WTC11 (cell line): ENCODE measurements around the gene MED27. TPM values are rescaled to one million over a fixed set of nuclear protein-coding genes. Genes with fewer than 3 reads are reported as not detected.

Experiments used
- ATAC-seq: fragments of 200-7000 bp; cut with Tn5 transposase; 2 replicates; pipeline ENCODE4 v1.10.0; 2021; ENCODE audit warnings: mild to moderate bottlenecking, moderate library complexity
- CTCF ChIA-PET: fragments of 300-600 bp; sonication (Branson Sonifier 250); formaldehyde crosslinking; loops from one replicate; lab custom pipeline; 2021; ENCODE audit warnings: antibody characterized with exemption; lab: Charles Lee
- POLR2A ChIA-PET: fragments of 350-600 bp; sonication (Branson Sonifier 250); formaldehyde crosslinking; loops from one replicate; lab custom pipeline; 2021; ENCODE audit warnings: antibody characterized with exemption; lab: Charles Lee
- DNase-seq: peaks from one replicate; pipeline ENCODE4 v3.0.0; 2021; ENCODE audit warnings: low spot score
- H3K27ac Mint-ChIP-seq: 2 replicates; pipeline ENCODE4 v1.8.0; 2021; ENCODE audit warnings: mixed read lengths
- H3K27me3 Mint-ChIP-seq: 2 replicates; pipeline ENCODE4 v1.8.0; 2021; ENCODE audit warnings: low read depth, mild to moderate bottlenecking, moderate library complexity, mixed read lengths
- H3K36me3 Mint-ChIP-seq: 2 replicates; pipeline ENCODE4 v1.8.0; 2021; ENCODE audit warnings: mixed read lengths
- H3K4me1 Mint-ChIP-seq: 2 replicates; pipeline ENCODE4 v1.8.0; 2022; ENCODE audit warnings: mixed read lengths
- H3K4me3 Mint-ChIP-seq: 2 replicates; pipeline ENCODE4 v1.8.0; 2021; ENCODE audit warnings: mild to moderate bottlenecking, moderate library complexity, mixed read lengths
- H3K9me3 Mint-ChIP-seq: 2 replicates; pipeline ENCODE4 v1.8.0; 2021; ENCODE audit warnings: mixed read lengths
- ARID4B ChIP-seq: sonication (generic); formaldehyde crosslinking; IDR thresholded peaks from 2 replicates; pipeline ENCODE4 v1.8.0; 2023; ENCODE audit warnings: missing genetic modification reagents, mild to moderate bottlenecking, borderline replicate concordance
- CDX4 ChIP-seq: fragments of 250-450 bp; sonication (Bioruptor Pico); IDR thresholded peaks from 2 replicates; pipeline ENCODE4 v1.9.0; 2021; ENCODE audit warnings: moderate library complexity, mild to moderate bottlenecking, inconsistent platforms, borderline replicate concordance
- E2F1 ChIP-seq: sonication (generic); formaldehyde crosslinking; IDR thresholded peaks from 2 replicates; pipeline ENCODE4 v1.8.0; 2022; ENCODE audit warnings: mild to moderate bottlenecking, missing genetic modification reagents
- ELF4 ChIP-seq: sonication (generic); formaldehyde crosslinking; IDR thresholded peaks from 2 replicates; pipeline ENCODE4 v1.8.1; 2022; ENCODE audit warnings: low read depth, mild to moderate bottlenecking, moderate library complexity, missing genetic modification reagents
- ESRRA ChIP-seq: sonication (generic); formaldehyde crosslinking; IDR thresholded peaks from 2 replicates; pipeline ENCODE4 v1.8.1; 2022; ENCODE audit warnings: mild to moderate bottlenecking, missing genetic modification reagents, borderline replicate concordance
- FOXP1 ChIP-seq: sonication (generic); formaldehyde crosslinking; IDR thresholded peaks from 2 replicates; pipeline ENCODE4 v1.8.0; 2022; ENCODE audit warnings: missing genetic modification reagents, mild to moderate bottlenecking, moderate library complexity, borderline replicate concordance
- GRHL2 ChIP-seq: fragments of 250-450 bp; sonication (Bioruptor Pico); IDR thresholded peaks from 2 replicates; pipeline ENCODE4 v1.8.0; 2022; ENCODE audit warnings: mild to moderate bottlenecking, moderate library complexity; ENCODE audit not compliant: insufficient replicate concordance, severe bottlenecking
- GTF2I ChIP-seq: fragments of 250-450 bp; sonication (Bioruptor Pico); conservative IDR thresholded peaks from 2 replicates; pipeline ENCODE4 v1.4.0; 2021; ENCODE audit warnings: mild to moderate bottlenecking
- IRF2 ChIP-seq: sonication (generic); formaldehyde crosslinking; IDR thresholded peaks from 2 replicates; pipeline ENCODE4 v1.8.0; 2022; ENCODE audit warnings: low read depth, missing genetic modification reagents, borderline replicate concordance
- KAT7 ChIP-seq: sonication (generic); formaldehyde crosslinking; IDR thresholded peaks from 2 replicates; pipeline ENCODE4 v1.8.1; 2023; ENCODE audit warnings: missing genetic modification reagents, mild to moderate bottlenecking, borderline replicate concordance
- MYBL2 ChIP-seq: sonication (generic); formaldehyde crosslinking; IDR thresholded peaks from 2 replicates; pipeline ENCODE4 v1.8.1; 2023; ENCODE audit warnings: mild to moderate bottlenecking, moderate library complexity, missing genetic modification reagents
- NFATC4 ChIP-seq: fragments of 250-450 bp; sonication (Bioruptor Pico); IDR thresholded peaks from 2 replicates; pipeline ENCODE4 v1.9.0; 2021; ENCODE audit warnings: mild to moderate bottlenecking
- NFYB ChIP-seq: sonication (generic); formaldehyde crosslinking; conservative IDR thresholded peaks from 2 replicates; pipeline ENCODE4 v1.8.0; 2022; ENCODE audit warnings: low read depth, missing genetic modification reagents
- PRRX2 ChIP-seq: fragments of 250-450 bp; sonication (Bioruptor Pico); IDR thresholded peaks from 2 replicates; pipeline ENCODE4 v1.8.0; 2021; ENCODE audit warnings: mild to moderate bottlenecking
- RELA ChIP-seq: sonication (generic); formaldehyde crosslinking; IDR thresholded peaks from 2 replicates; pipeline ENCODE4 v1.8.1; 2022; ENCODE audit warnings: missing genetic modification reagents, mild to moderate bottlenecking, borderline replicate concordance
- RORB ChIP-seq: fragments of 250-450 bp; sonication (Bioruptor Pico); IDR thresholded peaks from 2 replicates; pipeline ENCODE4 v1.9.0; 2021; ENCODE audit warnings: mild to moderate bottlenecking
- SMAD3 ChIP-seq: sonication (generic); formaldehyde crosslinking; IDR thresholded peaks from 2 replicates; pipeline ENCODE4 v1.8.0; 2022; ENCODE audit warnings: missing genetic modification reagents, mild to moderate bottlenecking, borderline replicate concordance
- SMAD4 ChIP-seq: sonication (generic); formaldehyde crosslinking; IDR thresholded peaks from 2 replicates; pipeline ENCODE4 v1.8.0; 2022; ENCODE audit warnings: mild to moderate bottlenecking, missing genetic modification reagents
- SOX15 ChIP-seq: fragments of 250-450 bp; sonication (Bioruptor Pico); IDR thresholded peaks from 2 replicates; pipeline ENCODE4 v1.9.0; 2021; ENCODE audit warnings: mild to moderate bottlenecking
- TCF7 ChIP-seq: sonication (generic); formaldehyde crosslinking; IDR thresholded peaks from 2 replicates; pipeline ENCODE4 v1.8.0; 2022; ENCODE audit warnings: mild to moderate bottlenecking, low read depth, missing genetic modification reagents, moderate library complexity
- TEAD1 ChIP-seq: sonication (generic); formaldehyde crosslinking; IDR thresholded peaks from 2 replicates; pipeline ENCODE4 v1.8.0; 2022; ENCODE audit warnings: mild to moderate bottlenecking, missing genetic modification reagents
- TP53 ChIP-seq: sonication (generic); formaldehyde crosslinking; IDR thresholded peaks from 2 replicates; pipeline ENCODE4 v1.8.1; 2023; ENCODE audit warnings: mild to moderate bottlenecking, missing genetic modification reagents
- ZBTB21 ChIP-seq: sonication (generic); formaldehyde crosslinking; IDR thresholded peaks from 2 replicates; pipeline ENCODE4 v1.8.1; 2023; ENCODE audit warnings: mild to moderate bottlenecking, missing genetic modification reagents, borderline replicate concordance
- ZNF416 ChIP-seq: fragments of 250-450 bp; sonication (Bioruptor Pico); IDR thresholded peaks from 2 replicates; pipeline ENCODE4 v1.9.0; 2021; ENCODE audit warnings: mild to moderate bottlenecking, inconsistent platforms
- ZNF423 ChIP-seq: fragments of 250-450 bp; sonication (Bioruptor Pico); IDR thresholded peaks from 2 replicates; pipeline ENCODE4 v2.1.2; 2022; ENCODE audit warnings: mild to moderate bottlenecking, moderate library complexity
- total RNA-seq: library from RNA; stranded (reverse); gene quantifications from 3 replicates; pipeline ENCODE4 v1.2.3, GENCODE V29; 2021

The MED27 gene
- total RNA-seq, 1 experiment from 2014 or later: 27.9 TPM

GRCh38 chr9:131880833-131881583 is 198.7 kb downstream of the MED27 start (continued):
- TF ChIP-seq RORB (no peak), GRHL2 (no peak), ZNF423 (no peak), NFATC4 (CRISPR knock-in tag) (no peak)

- ChIA-PET CTCF (no interaction called here), POLR2A (no interaction called here)
Observed at GRCh38 chr9:131879911-131880290, 199.8 kb downstream of the MED27 start.

GRCh38 chr9:131879181-131879910 is 200.3 kb downstream of the MED27 start:
- DNase-seq: no peak
- Mint-ChIP-seq H3K27me3 (no peaks in the 10 kb centered on the region), H3K36me3 (no peaks in the 10 kb centered on the region), H3K4me3 (no peak overlapping the region), H3K9me3 (no peaks in the 10 kb centered on the region), H3K4me1 (peaks cover 28% of the 10 kb centered on the region), H3K27ac (no peak overlapping the region)
- ChIA-PET POLR2A (no interaction called here), CTCF (interaction anchor here (1.2 kb wide), 1 partner anchor 32 kb away, joined by 3 read pairs; no protein-coding TSS in a partner anchor)
- no peak for ATAC-seq
- TF ChIP-seq TEAD1 (no peak), GRHL2 (no peak), FOXP1 (CRISPR knock-in tag) (no peak), E2F1 (no peak), CDX4 (no peak), IRF2 (CRISPR knock-in tag) (no peak), SOX15 (CRISPR knock-in tag) (no peak), MYBL2 (no peak), PRRX2 (CRISPR knock-in tag) (no peak), SMAD4 (CRISPR knock-in tag) (no peak), ZNF416 (CRISPR knock-in tag) (no peak), GTF2I (no peak), ELF4 (CRISPR knock-in tag) (no peak), NFYB (no peak), RELA (CRISPR knock-in tag) (no peak), TP53 (CRISPR knock-in tag) (no peak), ESRRA (no peak)

More at GRCh38 chr9:131879911-131880290, 199.8 kb downstream of the MED27 start:
- DNase-seq (no peak), ATAC-seq (no peak)
- Mint-ChIP-seq H3K4me1 (peaks cover 28% of the 10 kb centered on the region), H3K36me3 (no peaks in the 10 kb centered on the region), H3K4me3 (no peak overlapping the region), H3K27me3 (no peaks in the 10 kb centered on the region), H3K9me3 (no peaks in the 10 kb centered on the region), H3K27ac (no peak overlapping the region)
- no peak for TF ChIP-seq GRHL2
- no peak for TF ChIP-seq TCF7 (CRISPR knock-in tag)
- no peak for TF ChIP-seq ZBTB21 (CRISPR knock-in tag)
- no peak for TF ChIP-seq ESRRA
- no peak for TF ChIP-seq KAT7 (CRISPR knock-in tag)
- TF ChIP-seq ARID4B (CRISPR knock-in tag): no peak
- TF ChIP-seq SMAD3 (CRISPR knock-in tag): no peak
- TF ChIP-seq, all 79 proteins: peak for 0
